GM12878 (cell line): Measurements from ENCODE around the gene ZNF764. TPM values are rescaled to one million over a fixed set of nuclear protein-coding genes. Genes with fewer than 3 reads are reported as not detected.

Source experiments
- ATAC-seq: fragments of 200-7000 bp; cut with Tn5 transposase; 3 replicates; pipeline ENCODE4 v1.9.1; 2020; ENCODE audit warnings: mild to moderate bottlenecking, moderate library complexity
- BruUV-seq: library from RNA; stranded (reverse); fragments of 400-500 nt; replicated peaks from 2 replicates; lab custom pipeline; 2021; lab: Mats Ljungman, UMichigan
- CTCF ChIA-PET: fragments of 300-600 bp; sonication (Branson Sonifier 250); formaldehyde crosslinking; extraction: SDS; loops from one replicate; lab custom pipeline; 2021; ENCODE audit warnings: inconsistent platforms; lab: Yijun Ruan, JAX
- POLR2A ChIA-PET: fragments of 350-600 bp; formaldehyde crosslinking; extraction: SDS; loops from one replicate; lab custom pipeline; 2021; ENCODE audit warnings: inconsistent platforms; lab: Charles Lee
- RAD21 ChIA-PET: fragments of 300-600 bp; sonication (Branson Sonifier 250); formaldehyde crosslinking; loops from one replicate; lab custom pipeline; 2023; ENCODE audit warnings: antibody characterized with exemption; ENCODE audit not compliant: unreplicated experiment; lab: Charles Lee
- SMC1A ChIA-PET: fragments of 300-600 bp; sonication (Branson Sonifier 250); formaldehyde crosslinking; loops from one replicate; lab custom pipeline; 2023; ENCODE audit not compliant: unreplicated experiment, uncharacterized antibody; lab: Charles Lee
- DNase-seq: peaks from one replicate; pipeline ENCODE4 v3.0.0-alpha.2; 2011; ENCODE audit warnings: low read depth, low spot score
- FAIRE-seq: peaks from 3 replicates; lab custom pipeline; 2011; peaks lifted over from hg19 to GRCh38; lab: Jason Lieb, UNC
- H2AFZ ChIP-seq: 2 replicates; pipeline ENCODE4 v1.6.0; 2011; ENCODE audit warnings: low read depth, low read length, control low read depth; ENCODE audit not compliant: control insufficient read depth
- H3K27ac ChIP-seq: 2 replicates; pipeline ENCODE4 v1.5.1; 2011; ENCODE audit warnings: control low read depth; ENCODE audit not compliant: control insufficient read depth, insufficient read depth
- H3K27me3 ChIP-seq, 2 experiments: replicated peaks in 1 of 2; 2 replicates each; pipeline versions ENCODE4 v1.6.0 to v1.6.1; 2011; ENCODE audit warnings: low read length in 1 of 2; ENCODE audit not compliant: control insufficient read depth in 2 of 2, insufficient read depth in 2 of 2
- H3K36me3 ChIP-seq, 2 experiments: 2 replicates each; pipeline ENCODE4 v1.5.1; 2011; ENCODE audit warnings: low read length in 1 of 2; ENCODE audit not compliant: control insufficient read depth in 2 of 2, insufficient read depth in 2 of 2
- H3K4me1 ChIP-seq: 2 replicates; pipeline ENCODE4 v1.6.1; 2011; ENCODE audit warnings: mild to moderate bottlenecking, low read length, moderate library complexity, mixed read lengths; ENCODE audit not compliant: control insufficient read depth, insufficient read depth
- H3K4me2 ChIP-seq: 2 replicates; pipeline ENCODE4 v1.6.0; 2011; ENCODE audit warnings: control low read depth; ENCODE audit not compliant: control insufficient read depth, insufficient read depth
- H3K4me3 ChIP-seq: fragments of 200-600 bp; sonication (generic); 2 replicates; pipeline ENCODE4 v1.5.1; 2016
- H3K79me2 ChIP-seq: 2 replicates; pipeline ENCODE4 v1.6.0; 2011; ENCODE audit warnings: low read length; ENCODE audit not compliant: control insufficient read depth, insufficient read depth
- H3K9ac ChIP-seq: 2 replicates; pipeline ENCODE4 v1.8.0; 2011; ENCODE audit warnings: low read length, control low read depth, mixed read lengths; ENCODE audit not compliant: control insufficient read depth, insufficient read depth
- H3K9me3 ChIP-seq: replicated peaks from 3 replicates; pipeline ENCODE4 v1.5.1; 2011; ENCODE audit warnings: mild to moderate bottlenecking, low read length; ENCODE audit not compliant: control insufficient read depth, insufficient read depth
- H4K20me1 ChIP-seq: 2 replicates; pipeline ENCODE4 v1.6.0; 2011; ENCODE audit not compliant: control insufficient read depth, insufficient read depth
- CUX1 ChIP-seq: IDR thresholded peaks from 2 replicates; pipeline ENCODE4 v1.6.1; 2012; ENCODE audit warnings: improper control_type of control experiment, low read depth, low read length; ENCODE audit not compliant: insufficient replicate concordance
- MEF2B ChIP-seq: fragments of 450-650 bp; IDR thresholded peaks from 2 replicates; pipeline ENCODE4 v1.6.1; 2018; ENCODE audit warnings: mild to moderate bottlenecking, moderate library complexity; ENCODE audit not compliant: partially characterized antibody, poor library complexity, severe bottlenecking
- PKNOX1 ChIP-seq: fragments of 450-650 bp; IDR thresholded peaks from 2 replicates; pipeline ENCODE4 v1.6.1; 2016; ENCODE audit warnings: mild to moderate bottlenecking
- RELB ChIP-seq: fragments of 450-650 bp; IDR thresholded peaks from 2 replicates; pipeline ENCODE4 v1.6.1; 2017; ENCODE audit warnings: low read depth, mild to moderate bottlenecking, moderate library complexity
- ZNF687 ChIP-seq: fragments of 450-650 bp; IDR thresholded peaks from 2 replicates; pipeline ENCODE4 v1.6.1; 2017; ENCODE audit warnings: mild to moderate bottlenecking, moderate library complexity
- WGBS: methylation state at CpG from one replicate; pipeline ENCODE4 v1.1.6; 2016; ENCODE audit warnings: low lambda C conversion rate; ENCODE audit not compliant: insufficient replicate concordance, insufficient coverage; ENCODE audit errors: missing lambda C conversion rate; 5-methylcytosine and 5-hydroxymethylcytosine counted together
- in situ Hi-C: fragments of 300-500 bp; cut with MboI; formaldehyde crosslinking; loops from 9 replicates; pipeline ENCODE4 v1.14.3; 2018; ENCODE audit warnings: mixed read lengths
- intact Hi-C: fragments of 100-400 bp; cut with micrococcal nuclease; formaldehyde crosslinking; loops from one replicate; pipeline ENCODE4 v1.14.2; 2022; ENCODE audit not compliant: unreplicated experiment
- polyA plus RNA-seq, 11 experiments: library from polyadenylated mRNA; depleted of rRNA in 4 of 11; unstranded in 6 of 11; stranded (reverse) in 5 of 11; fragments of >200 nt; fragmentation: Nextera tagmentation in 4 of 11; fragmentation: Illumina TruSeq in 1 of 11; extraction: Ambion mirVana in 4 of 11; extraction: Trizol in 1 of 11; gene quantifications; 1 replicate in 1 of 11; 2 replicates in 10 of 11; pipeline versions ENCODE4 v1.2.1 to v1.2.3, GENCODE V29; 2011 to 2016; ENCODE audit warnings: inconsistent platforms in 2 of 11, missing spikeins in 2 of 11, low read depth in 1 of 11
- total RNA-seq, 4 experiments: library from RNA; depleted of rRNA in 3 of 4; stranded (reverse); fragments of >200 nt in 3 of 4; fragmentation: Illumina TruSeq in 1 of 4; extraction: Trizol in 1 of 4; gene quantifications; 2 replicates each; pipeline versions ENCODE4 v1.2.1 to v1.2.3, GENCODE V29; 2013 to 2021

ZNF764 gene
- total and polyA plus RNA-seq, 10 of the 15 experiments (the other 5 are each of a cell fraction or from before 2014, with no cell fraction given) = 0.61 to 11.9 (median 3.8) TPM

GRCh38 chr16:30551781-30552180 lies 6.4 kb downstream of the ZNF764 start (continued):
- TF ChIP-seq PKNOX1 = peak; percentile 48; the same call in 1 of the 2 replicates

GRCh38 chr16:30548416-30549253 lies 9.5 kb downstream of the ZNF764 start:
- no peak overlapping the region for H3K4me2 ChIP-seq
- H3K9me3 ChIP-seq = no peaks in the 10 kb centered on the region
- no peaks in the 10 kb centered on the region for H4K20me1 ChIP-seq
- no peak overlapping the region for H2AFZ ChIP-seq
- no peak overlapping the region for H3K4me3 ChIP-seq
- no TSS peak for BruUV-seq
- in situ Hi-C loops (no loop called here), intact Hi-C loops (no loop called here)
- DNase-seq (no peak), FAIRE-seq (no peak)
- no peak overlapping the region for H3K9ac ChIP-seq
- H3K27ac ChIP-seq = no peak overlapping the region
- 67% methylated on average over 8 of the region's 8 CpGs for WGBS
- H3K79me2 ChIP-seq = no peaks in the 10 kb centered on the region
- ChIA-PET RAD21 (no interaction called here), SMC1A (interaction anchor here (1.0 to 1.8 kb wide), 2 partner anchors 9 to 13 kb away, joined by 3 to 8 read pairs; partner anchors contain the start of gene ZNF747), CTCF (interaction anchor here (1.1 to 1.5 kb wide), 3 partner anchors 7 to 50 kb away, joined by 4 to 9 read pairs (median 5); no protein-coding TSS in a partner anchor)
- H3K36me3 ChIP-seq = peaks cover 0 to 3% of the 10 kb centered on the region in 2 experiments; a peak in 1 of 4 replicates
- no peaks in the 10 kb centered on the region for H3K27me3 ChIP-seq
- no peak for TF ChIP-seq MEF2B
- TF ChIP-seq ZNF687 = no peak
- TF ChIP-seq CUX1 = no peak
- TF ChIP-seq RELB = no peak
- TF ChIP-seq, all 136 proteins: peak for 0
- H3K4me1 ChIP-seq = no peaks in the 10 kb centered on the region
- POLR2A ChIA-PET = interaction anchor here (0.8 to 2.2 kb wide), 3 partner anchors 8 to 19 kb away, joined by 3 to 11 read pairs (median 4); no protein-coding TSS in a partner anchor
- ATAC-seq = no peak
